Naive thymus-derived CD8-positive, alpha-beta T cell (primary cell): Measurements from ENCODE around the gene GABPA. TPM values are rescaled to one million over a fixed set of nuclear protein-coding genes. Genes with fewer than 3 reads are reported as not detected.
"Not testable (repeated sequence)": the region's sequence is repeated elsewhere in the genome, so short reads cannot be mapped to it uniquely, and the experiment has no call there.

ENCODE experiments used
- ATAC-seq, 2 donors: fragments of 150-1000 bp; cut with Tn5 transposase in 1 of 2; sonication (Bioruptor Pico), chemical (Tn5 transposase) in 1 of 2; 1 replicate in 1 of 2; 2 replicates in 1 of 2; pipeline ENCODE4 v1.10.0; 2021; ENCODE audit warnings: mild to moderate bottlenecking in 2 of 2, moderate library complexity in 2 of 2
- POLR2A ChIA-PET: fragments of 350-600 bp; sonication (Branson Sonifier 250); formaldehyde crosslinking; loops from one replicate; lab custom pipeline; 2021; ENCODE audit warnings: antibody characterized with exemption; lab: Charles Lee
- DNase-seq, 10 donors: peaks; one replicate each; pipeline versions ENCODE4 v3.0.0 to v3.0.0-alpha.2; 2020 to 2022
- H3K27ac Mint-ChIP-seq, 10 donors: one replicate each; pipeline ENCODE4 v1.8.0; 2020 to 2022; ENCODE audit warnings: mild to moderate bottlenecking in 10 of 10, mixed read lengths in 10 of 10, moderate library complexity in 4 of 10, inconsistent platforms in 1 of 10
- H3K27me3 Mint-ChIP-seq, 5 donors: one replicate each; pipeline ENCODE4 v1.8.0; 2021 to 2022; ENCODE audit warnings: mixed read lengths in 5 of 5
- H3K36me3 Mint-ChIP-seq, 3 donors: one replicate each; pipeline ENCODE4 v1.8.0; 2020 to 2022; ENCODE audit warnings: mixed read lengths in 3 of 3, mild to moderate bottlenecking in 2 of 3, inconsistent platforms in 1 of 3
- H3K4me1 Mint-ChIP-seq, 4 donors: one replicate each; pipeline ENCODE4 v1.8.0; 2021 to 2022; ENCODE audit warnings: mixed read lengths in 4 of 4
- H3K4me3 Mint-ChIP-seq, 10 donors: one replicate each; pipeline ENCODE4 v1.8.0; 2020 to 2022; ENCODE audit warnings: mild to moderate bottlenecking in 10 of 10, mixed read lengths in 10 of 10, moderate library complexity in 6 of 10, inconsistent platforms in 1 of 10
- H3K9me3 Mint-ChIP-seq, 9 donors: one replicate each; pipeline ENCODE4 v1.8.0; 2020 to 2022; ENCODE audit warnings: mixed read lengths in 9 of 9, mild to moderate bottlenecking in 3 of 9, inconsistent platforms in 1 of 9, moderate library complexity in 1 of 9
- polyA plus RNA-seq, 3 donors: library from polyadenylated mRNA; unstranded; fragments of 300-500 nt; fragmentation: Illumina TruSeq; gene quantifications; one replicate each; pipeline ENCODE4 v1.2.3, GENCODE V29; 2021
- total RNA-seq, 8 experiments: library from RNA in 2 of 8; stranded (reverse) in 2 of 8; gene quantifications; one replicate each; pipeline ENCODE4 v1.2.3 and lab custom pipeline; 2021 to 2026

GABPA gene
- total RNA-seq (10 to 100 TPM; 34.2 to 34.5 TPM), polyA plus RNA-seq (10 to 100 TPM; 16.8 to 18.4 (median 16.8) TPM), total RNA-seq (lab: John Stamatoyannopoulos, UW) (30.0 to 71.2 (median 66.4) reads per million in 6 experiments)

GRCh38 chr21:25734904-25735645 lies at the start of gene GABPA, which contains the start of gene ATP5PF:
GABPA (plus strand) TSS chr21:25734972; CDS start chr21:25741599, 6,627 bp downstream.
ATP5PF (minus strand) TSS chr21:25734904; CDS start chr21:25729794, 5,110 bp downstream.
- DNase-seq (peak; percentile 93 to 99 (median 98)), ATAC-seq (peak; percentile 88 to 92)
- Mint-ChIP-seq H3K27me3 (peaks cover 0 to 1% (median 0%) of the 10 kb centered on the region in 5 donors), H3K27ac (peak within 1 kb of the TSS; percentile 98 to 100 (median 100)), H3K9me3 (no peaks in the 10 kb centered on the region), H3K4me1 (peaks cover 17 to 72% (median 66%) of the 10 kb centered on the region in 4 donors), H3K36me3 (peaks cover 0 to 27% (median 0%) of the 10 kb centered on the region in 3 donors), H3K4me3 (peak within 1 kb of the TSS; percentile 96 to 100 (median 100))
- POLR2A ChIA-PET = interaction anchor here (0.6 to 2.6 kb wide), 6 partner anchors 8 to 173 kb away, joined by 4 to 38 read pairs (median 4); partner anchors contain the start of genes JAM2 and MRPL39

GRCh38 chr21:25687787-25688186 lies 47.0 kb upstream of the GABPA start:
- Mint-ChIP-seq H3K4me3 (no peak overlapping the region), H3K27ac (no peak overlapping the region), H3K27me3 (peaks cover 0 to 7% (median 4%) of the 10 kb centered on the region in 5 donors), H3K36me3 (no peaks in the 10 kb centered on the region), H3K9me3 (no peaks in the 10 kb centered on the region), H3K4me1 (no peaks in the 10 kb centered on the region)
- POLR2A ChIA-PET = no interaction called here
- ATAC-seq (no peak), DNase-seq (no peak)

GRCh38 chr21:25688275-25689155 lies 46.3 kb upstream of the GABPA start:
- H3K27ac Mint-ChIP-seq = no peak overlapping the region
- POLR2A ChIA-PET = no interaction called here

DNA sequence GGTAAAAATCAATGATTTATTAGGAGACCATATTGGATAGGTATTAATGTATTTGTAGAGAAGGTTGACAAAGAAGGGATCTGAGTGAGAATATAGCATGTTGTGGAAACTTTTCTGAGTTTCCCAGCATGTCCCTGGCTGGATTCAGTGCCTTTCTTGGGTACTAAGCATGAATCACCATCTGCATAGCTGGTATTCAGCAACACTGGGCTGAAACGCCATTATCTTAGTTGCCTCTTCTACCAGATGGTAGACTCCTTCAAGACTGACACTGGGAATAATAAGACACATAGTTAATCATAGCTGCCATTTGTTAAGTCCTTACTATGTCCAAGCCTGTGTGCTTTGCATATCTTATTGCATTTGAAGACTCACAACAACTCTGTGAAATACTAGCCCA lies 45.5 kb upstream of the GABPA start:
- DNase-seq (no peak), ATAC-seq (no peak)
- H3K36me3 Mint-ChIP-seq = no peaks in the 10 kb centered on the region
- H3K27ac Mint-ChIP-seq = no peak overlapping the region
- no peak overlapping the region for H3K4me3 Mint-ChIP-seq
- H3K27me3 Mint-ChIP-seq = peaks cover 0 to 6% (median 4%) of the 10 kb centered on the region in 5 donors
- POLR2A ChIA-PET = no interaction called here
- no peaks in the 10 kb centered on the region for H3K4me1 Mint-ChIP-seq
- no peaks in the 10 kb centered on the region for H3K9me3 Mint-ChIP-seq

More at GRCh38 chr21:25688275-25689155, 46.3 kb upstream of the GABPA start:
- Mint-ChIP-seq H3K36me3 (no peaks in the 10 kb centered on the region), H3K4me3 (no peak overlapping the region), H3K9me3 (no peaks in the 10 kb centered on the region), H3K27me3 (peaks cover 0 to 6% (median 4%) of the 10 kb centered on the region in 5 donors), H3K4me1 (no peaks in the 10 kb centered on the region)
- ATAC-seq = no peak
- no peak for DNase-seq

GRCh38 chr21:25691976-25692375 lies 42.8 kb upstream of the GABPA start:
- POLR2A ChIA-PET = no interaction called here
- Mint-ChIP-seq H3K27ac (no peak overlapping the region), H3K4me1 (no peaks in the 10 kb centered on the region), H3K36me3 (no peaks in the 10 kb centered on the region), H3K27me3 (peaks cover 0 to 6% (median 4%) of the 10 kb centered on the region in 5 donors), H3K9me3 (no peaks in the 10 kb centered on the region), H3K4me3 (no peak overlapping the region)
- ATAC-seq (no peak), DNase-seq (no peak)

GRCh38 chr21:25695461-25695860 lies 39.3 kb upstream of the GABPA start:
- H3K9me3 Mint-ChIP-seq, ATAC-seq, H3K4me3 Mint-ChIP-seq, DNase-seq, H3K36me3 Mint-ChIP-seq, H3K27me3 Mint-ChIP-seq, POLR2A ChIA-PET, H3K27ac Mint-ChIP-seq, H3K4me1 Mint-ChIP-seq: not testable (repeated sequence)

DNA sequence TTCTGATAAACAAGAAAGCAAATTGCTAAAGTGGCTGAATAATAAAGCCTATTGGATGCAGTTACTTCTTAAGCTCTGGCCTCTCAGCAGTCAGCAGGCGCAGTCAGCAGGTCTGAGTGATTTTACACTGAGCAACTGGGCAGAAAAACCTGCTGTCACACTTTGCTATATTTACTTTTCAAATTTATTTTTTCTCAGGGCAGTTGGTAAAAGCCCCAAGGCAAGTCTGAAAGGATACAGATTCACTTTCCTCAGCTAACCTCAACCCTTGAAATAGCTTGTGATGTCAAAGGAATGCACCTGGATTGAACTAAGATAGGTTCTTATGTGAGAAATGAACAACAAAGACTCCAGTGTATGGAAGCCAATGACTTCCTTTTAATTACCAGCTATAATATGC lies 34.0 kb upstream of the GABPA start:
- no peaks in the 10 kb centered on the region for H3K4me1 Mint-ChIP-seq
- no peak overlapping the region for H3K4me3 Mint-ChIP-seq
- H3K9me3 Mint-ChIP-seq = no peaks in the 10 kb centered on the region
- POLR2A ChIA-PET = no interaction called here
- H3K36me3 Mint-ChIP-seq = no peaks in the 10 kb centered on the region
- peaks cover 0 to 4% (median 0%) of the 10 kb centered on the region in 5 donors for H3K27me3 Mint-ChIP-seq
- no peak for DNase-seq
- no peak for ATAC-seq
- no peak overlapping the region for H3K27ac Mint-ChIP-seq

DNA sequence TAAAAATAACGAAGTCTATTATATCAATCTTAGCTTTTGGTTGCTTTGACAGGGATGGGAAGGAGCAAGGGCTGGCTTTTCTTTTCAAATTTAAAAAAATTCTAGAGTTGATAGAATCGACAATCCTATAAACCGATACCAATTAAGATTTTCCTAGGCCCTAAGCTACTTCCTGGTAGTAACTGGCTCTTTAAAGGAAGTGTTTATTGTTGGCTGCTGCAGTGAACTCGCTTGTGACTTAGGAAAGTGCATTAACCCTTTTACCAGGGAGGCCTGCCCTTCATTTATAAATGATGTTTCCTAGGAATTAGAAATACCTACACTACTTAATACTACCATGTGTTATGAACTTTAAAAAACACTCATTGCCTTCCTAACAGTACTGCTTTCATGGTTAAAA lies 33.2 kb upstream of the GABPA start:
- DNase-seq (no peak), ATAC-seq (no peak)
- H3K9me3 Mint-ChIP-seq = no peaks in the 10 kb centered on the region
- peak overlapping the region in 1 of 10 donors; percentile 1 for H3K27ac Mint-ChIP-seq
- H3K4me3 Mint-ChIP-seq = no peak overlapping the region
- H3K4me1 Mint-ChIP-seq = no peaks in the 10 kb centered on the region
- POLR2A ChIA-PET = no interaction called here
- H3K36me3 Mint-ChIP-seq = no peaks in the 10 kb centered on the region
- peaks cover 0 to 4% (median 0%) of the 10 kb centered on the region in 5 donors for H3K27me3 Mint-ChIP-seq

DNA sequence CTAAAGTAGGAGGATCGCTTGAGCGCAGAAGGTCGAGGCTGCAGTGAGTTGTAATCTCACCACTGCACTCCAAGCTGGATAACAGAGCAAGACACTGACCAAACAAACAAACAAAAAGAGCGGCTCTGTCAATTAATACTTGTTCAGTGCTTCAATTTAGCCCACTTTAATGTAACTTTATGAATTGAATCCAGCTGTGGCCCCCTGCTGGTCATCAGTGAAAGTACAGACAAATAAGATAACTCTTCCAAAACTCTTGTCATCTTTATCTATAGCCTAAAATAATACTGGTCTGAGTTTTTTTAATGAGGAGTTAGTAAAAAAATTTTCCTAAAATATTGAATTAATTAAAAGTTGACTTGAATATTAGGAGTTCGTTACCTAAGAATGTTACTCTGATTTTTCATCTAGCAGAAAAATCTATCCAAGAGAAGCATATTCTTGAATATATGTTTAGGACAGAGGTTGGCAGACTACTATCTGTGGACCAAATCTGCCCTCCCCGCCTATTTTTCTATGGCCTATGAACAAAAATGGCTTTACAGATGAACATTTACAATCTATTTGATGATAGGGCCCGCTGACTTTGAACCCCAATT lies 26.2 kb upstream of the GABPA start:
- no peak overlapping the region for H3K27ac Mint-ChIP-seq
- no peaks in the 10 kb centered on the region for H3K36me3 Mint-ChIP-seq
- H3K27me3 Mint-ChIP-seq = no peaks in the 10 kb centered on the region
- H3K9me3 Mint-ChIP-seq = no peaks in the 10 kb centered on the region
- POLR2A ChIA-PET = interaction anchor here (2.1 kb wide), 1 partner anchor 100 kb away, joined by 9 read pairs; no protein-coding TSS in a partner anchor
- DNase-seq = peak; percentile 3 to 77 (median 37)
- ATAC-seq = peak; percentile 46 to 58
- H3K4me3 Mint-ChIP-seq = no peak overlapping the region
- H3K4me1 Mint-ChIP-seq = no peaks in the 10 kb centered on the region

DNA sequence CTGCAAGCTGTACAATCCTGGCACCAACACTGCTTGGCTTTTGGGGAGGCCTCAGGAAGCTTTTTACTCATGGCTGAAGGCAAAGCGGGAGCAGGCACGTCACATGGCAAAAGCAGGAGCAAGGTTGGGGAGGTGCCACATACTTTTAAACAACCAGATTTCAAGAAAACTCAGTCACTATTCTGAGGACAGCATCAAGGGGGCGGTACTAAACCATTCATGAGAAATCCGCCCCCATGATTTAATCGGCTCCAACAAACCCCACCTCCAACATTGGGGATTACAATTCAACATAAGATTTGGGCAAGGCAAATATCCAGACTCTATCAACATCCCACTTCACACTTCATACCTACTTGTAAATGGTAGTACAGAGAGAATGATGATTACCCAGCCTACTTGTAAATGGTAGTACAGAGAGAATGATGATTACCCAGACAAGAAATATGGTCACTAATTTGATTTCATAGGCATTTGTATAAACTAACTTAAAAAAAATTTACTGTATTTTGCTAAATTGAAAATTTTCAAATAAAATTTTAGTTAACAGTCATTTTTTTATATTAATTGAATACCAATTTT lies 25.0 kb upstream of the GABPA start:
- no peak overlapping the region for H3K4me3 Mint-ChIP-seq
- DNase-seq (no peak), ATAC-seq (no peak)
- H3K27me3 Mint-ChIP-seq = no peaks in the 10 kb centered on the region
- H3K9me3 Mint-ChIP-seq = no peaks in the 10 kb centered on the region
- peaks cover 0 to 2% (median 0%) of the 10 kb centered on the region in 3 donors for H3K36me3 Mint-ChIP-seq
- POLR2A ChIA-PET = no interaction called here
- H3K27ac Mint-ChIP-seq = peak overlapping the region in 1 of 10 donors; percentile 7
- peaks cover 0 to 2% (median 0%) of the 10 kb centered on the region in 4 donors for H3K4me1 Mint-ChIP-seq

GRCh38 chr21:25710550-25710949 lies 24.2 kb upstream of the GABPA start:
- Mint-ChIP-seq H3K4me3 (no peak overlapping the region), H3K4me1 (peaks cover 0 to 2% (median 0%) of the 10 kb centered on the region in 4 donors), H3K27me3 (no peaks in the 10 kb centered on the region), H3K27ac (peak overlapping the region in 2 of 10 donors; percentile 3 to 48), H3K9me3 (no peaks in the 10 kb centered on the region), H3K36me3 (peaks cover 0 to 2% (median 0%) of the 10 kb centered on the region in 3 donors)
- POLR2A ChIA-PET = no interaction called here
- ATAC-seq = no peak
- no peak for DNase-seq

- H3K27me3 Mint-ChIP-seq, H3K4me3 Mint-ChIP-seq, H3K9me3 Mint-ChIP-seq, H3K4me1 Mint-ChIP-seq, H3K36me3 Mint-ChIP-seq, POLR2A ChIA-PET, DNase-seq, ATAC-seq, H3K27ac Mint-ChIP-seq: not testable (repeated sequence)
Observed at GRCh38 chr21:25714066-25714465, 20.7 kb upstream of the GABPA start.
